ENCODE data around the gene PRDM15.

The PRDM15 gene

GRCh38 chr21:41831866-41832595 is 47.1 kb downstream of the PRDM15 start:
- TF ChIP-seq, protein P1, sequence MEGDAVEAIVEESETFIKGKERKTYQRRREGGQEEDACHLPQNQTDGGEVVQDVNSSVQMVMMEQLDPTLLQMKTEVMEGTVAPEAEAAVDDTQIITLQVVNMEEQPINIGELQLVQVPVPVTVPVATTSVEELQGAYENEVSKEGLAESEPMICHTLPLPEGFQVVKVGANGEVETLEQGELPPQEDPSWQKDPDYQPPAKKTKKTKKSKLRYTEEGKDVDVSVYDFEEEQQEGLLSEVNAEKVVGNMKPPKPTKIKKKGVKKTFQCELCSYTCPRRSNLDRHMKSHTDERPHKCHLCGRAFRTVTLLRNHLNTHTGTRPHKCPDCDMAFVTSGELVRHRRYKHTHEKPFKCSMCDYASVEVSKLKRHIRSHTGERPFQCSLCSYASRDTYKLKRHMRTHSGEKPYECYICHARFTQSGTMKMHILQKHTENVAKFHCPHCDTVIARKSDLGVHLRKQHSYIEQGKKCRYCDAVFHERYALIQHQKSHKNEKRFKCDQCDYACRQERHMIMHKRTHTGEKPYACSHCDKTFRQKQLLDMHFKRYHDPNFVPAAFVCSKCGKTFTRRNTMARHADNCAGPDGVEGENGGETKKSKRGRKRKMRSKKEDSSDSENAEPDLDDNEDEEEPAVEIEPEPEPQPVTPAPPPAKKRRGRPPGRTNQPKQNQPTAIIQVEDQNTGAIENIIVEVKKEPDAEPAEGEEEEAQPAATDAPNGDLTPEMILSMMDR (IDR thresholded peaks at IDR 0.05; ENCODE audit: borderline replicate concordance, insufficient read depth, low read depth, low read length), result no peak
- H3K4me3 ChIP-seq (ENCODE audit: low read depth, low read length), result no peak overlapping the region

DNA sequence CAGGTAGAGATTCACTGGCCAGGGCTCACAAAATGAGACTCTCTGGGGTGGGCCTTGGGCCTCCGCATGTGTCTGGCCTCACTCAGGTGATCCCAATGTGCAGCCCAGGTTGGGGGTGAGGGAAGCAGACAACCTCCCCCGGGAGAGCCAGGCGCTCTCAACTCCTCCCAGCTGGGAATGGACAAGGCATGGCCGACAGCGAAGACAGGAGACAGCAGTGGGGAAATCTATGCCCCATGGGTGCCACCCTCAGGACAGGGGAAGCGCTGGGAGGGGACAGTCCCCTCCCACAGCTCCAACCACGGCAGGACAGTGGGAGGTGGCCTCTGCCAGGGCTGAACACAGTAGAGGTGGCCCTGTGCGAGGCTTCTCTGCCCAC is 47.7 kb downstream of the PRDM15 start:
- TF ChIP-seq, protein P1 (IDR thresholded peaks at IDR 0.05; ENCODE audit: borderline replicate concordance, insufficient read depth, low read depth, low read length), result no peak
- H3K4me3 ChIP-seq (ENCODE audit: low read depth, low read length), result no peak overlapping the region

GRCh38 chr21:41830764-41831452 is 48.2 kb downstream of the PRDM15 start:
- no peak overlapping the region for H3K4me3 ChIP-seq (ENCODE audit: low read depth, low read length)
- TF ChIP-seq, protein P1 (IDR thresholded peaks at IDR 0.05; ENCODE audit: borderline replicate concordance, insufficient read depth, low read depth, low read length), result no peak

DNA sequence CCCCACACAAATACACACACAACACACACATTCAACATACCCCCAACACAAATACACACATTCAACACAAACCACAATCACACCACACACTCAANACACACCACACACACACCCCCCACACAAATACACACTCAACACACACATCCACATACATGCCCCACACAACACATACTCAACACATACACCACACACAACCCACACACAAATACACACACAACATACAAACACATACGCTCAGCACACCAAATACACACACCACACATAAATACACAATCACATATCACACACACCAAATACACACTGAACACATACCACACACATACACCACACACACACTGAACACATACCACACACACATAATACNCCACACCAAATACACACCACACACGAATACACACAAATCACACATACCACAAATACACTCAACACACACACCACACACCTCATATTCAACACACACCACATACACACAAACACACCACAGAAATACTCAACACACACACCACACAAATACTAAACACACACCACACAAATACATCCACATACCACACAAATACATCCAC is 48.9 kb downstream of the PRDM15 start:
- no peak overlapping the region for H3K4me3 ChIP-seq (ENCODE audit: low read depth, low read length)
- TF ChIP-seq, protein P1 (IDR thresholded peaks at IDR 0.05; ENCODE audit: borderline replicate concordance, insufficient read depth, low read depth, low read length), result no peak

GRCh38 chr21:41828884-41829360 is 50.2 kb downstream of the PRDM15 start:
- TF ChIP-seq, protein P1 (IDR thresholded peaks at IDR 0.05; ENCODE audit: borderline replicate concordance, insufficient read depth, low read depth, low read length), result no peak
- H3K4me3 ChIP-seq (ENCODE audit: low read depth, low read length), result no peak overlapping the region

GRCh38 chr21:41827951-41828883 is 50.9 kb downstream of the PRDM15 start:
- H3K4me3 ChIP-seq (ENCODE audit: low read depth, low read length), result no peak overlapping the region
- TF ChIP-seq, protein P1 (IDR thresholded peaks at IDR 0.05; ENCODE audit: borderline replicate concordance, insufficient read depth, low read depth, low read length), result no peak
